Stimulated activated CD8-positive, alpha-beta memory T cell treated with anti-CD3 and anti-CD28 coated beads, Interleukin-4, amount 100 ng/mL, for 48 hours (primary cell): ENCODE measurements around the gene B9D1.

Experiments
- DNase-seq: peaks from one replicate; pipeline ENCODE4 v3.0.0-alpha.2; 2020

B9D1 gene

DNA sequence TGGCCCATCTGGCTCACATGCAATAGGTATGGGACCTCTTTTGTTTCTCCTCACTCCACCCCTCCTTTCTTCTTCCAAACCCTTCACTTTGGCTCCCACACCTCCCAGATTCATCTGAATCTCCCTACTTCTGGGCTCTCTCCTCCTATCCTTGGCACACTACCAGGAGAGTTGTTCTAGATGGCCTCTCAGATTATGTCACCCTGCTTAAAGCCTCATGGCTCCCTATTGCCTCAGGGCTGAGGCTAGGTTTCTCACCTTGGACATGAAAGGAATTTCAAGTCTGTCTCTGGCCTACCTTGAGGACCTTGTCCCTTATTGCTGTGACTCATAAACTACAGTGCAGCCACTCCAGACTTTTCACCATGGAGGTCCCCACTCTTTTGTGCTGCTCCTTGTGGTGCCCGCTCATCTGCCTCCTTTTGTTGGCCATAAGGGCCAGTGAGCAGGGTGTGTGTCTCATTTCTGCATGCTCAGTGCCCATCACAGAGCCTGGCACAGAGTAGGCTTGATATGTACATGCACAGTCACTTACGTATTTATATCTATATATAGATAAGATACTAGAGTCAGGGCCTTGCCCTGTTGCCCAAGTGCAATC is 25.5 kb upstream of the B9D1 start:
- DNase-seq: no peak

DNA sequence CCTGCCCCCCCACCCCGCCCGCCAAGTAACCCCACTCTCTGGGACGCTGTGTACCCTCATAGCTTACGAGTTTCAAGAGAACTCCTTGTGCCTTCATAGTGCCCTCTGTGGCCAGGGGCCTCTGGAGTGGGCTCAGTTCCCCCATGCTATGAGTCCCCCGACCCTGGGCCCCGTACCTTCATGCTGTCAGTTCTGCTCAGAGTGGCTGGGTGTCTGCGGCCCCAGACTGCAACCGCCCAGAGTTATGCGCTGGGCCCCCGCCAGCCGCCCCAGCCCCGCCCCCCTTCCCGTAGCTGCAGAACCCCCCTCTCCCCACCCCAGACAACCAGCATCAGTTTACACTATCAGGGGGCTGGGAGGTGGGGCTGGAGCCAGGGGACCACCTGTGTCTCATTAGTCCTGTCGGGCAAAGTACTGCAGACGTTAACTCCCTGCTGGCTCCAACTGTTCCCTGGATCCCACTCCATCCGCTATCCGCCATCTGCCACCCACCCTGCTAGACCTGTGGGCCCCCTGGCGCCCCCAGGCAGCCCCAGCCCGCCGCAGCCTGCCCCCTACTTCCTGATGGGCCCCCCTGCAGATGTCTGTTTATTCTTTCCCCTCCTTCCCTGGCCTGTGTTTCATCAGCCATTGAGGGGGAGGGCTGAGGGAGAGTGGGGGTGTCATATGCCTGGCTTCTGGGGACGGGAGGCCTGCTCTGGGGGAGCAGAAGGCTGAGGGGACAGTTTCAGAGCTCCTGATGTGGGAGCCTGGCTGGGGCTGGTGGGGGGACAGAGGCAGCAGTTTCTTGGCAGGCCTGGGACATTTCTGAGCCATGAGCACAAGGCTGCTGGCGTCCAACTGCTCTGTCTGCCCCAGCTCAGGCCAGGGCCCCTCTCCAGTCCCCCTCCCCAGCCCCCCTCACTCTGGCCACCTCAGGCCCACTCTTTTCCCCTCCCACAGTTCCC is 24.7 kb upstream of the B9D1 start, which contains the start of gene MFAP4:
MFAP4 (minus strand) TSS at position 217 of the 947 bp plus-strand sequence; CDS start at position 182, 35 bp downstream.
- peak; percentile 21 for DNase-seq

DNA sequence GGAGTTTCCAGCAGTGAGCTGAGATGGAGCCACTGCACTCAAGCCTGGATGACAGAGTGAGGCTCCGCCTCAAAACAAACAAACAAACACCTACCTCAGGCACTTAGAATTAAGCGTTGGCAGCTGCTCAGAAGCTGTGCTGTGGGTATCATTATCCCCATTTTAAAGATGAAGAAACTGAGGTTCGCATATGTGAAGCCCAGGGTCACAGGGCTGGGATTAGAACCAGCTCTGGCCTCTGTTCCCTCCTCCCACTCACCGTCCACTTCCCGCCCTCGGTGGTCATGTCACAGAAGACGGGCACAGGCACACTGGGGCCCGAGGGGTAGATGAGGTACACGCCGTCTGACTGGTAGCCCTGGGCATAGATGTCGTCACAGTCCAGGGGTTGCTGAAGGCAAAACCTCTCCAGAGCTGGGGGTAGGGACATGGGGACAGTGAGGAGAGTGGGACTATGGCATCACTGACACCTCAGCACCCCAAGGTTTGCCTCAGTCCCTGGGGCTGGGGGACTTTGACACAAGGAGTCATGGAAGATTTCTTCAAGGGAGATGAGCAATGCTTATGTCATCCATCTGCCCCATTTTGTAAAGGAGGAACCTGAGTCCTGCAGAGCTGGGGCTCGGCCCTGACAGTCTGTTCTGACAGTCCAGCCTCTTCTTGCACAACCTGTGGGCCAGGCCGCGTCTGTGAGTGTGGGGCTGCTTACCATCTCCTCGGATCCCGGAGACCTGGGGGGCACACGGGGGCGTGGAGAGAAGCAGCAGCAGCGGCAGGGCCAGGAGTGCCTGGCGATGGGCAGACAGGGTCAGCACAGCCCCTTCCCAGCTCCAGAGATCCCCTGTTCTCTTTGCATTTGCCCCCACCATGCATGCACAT is 23.8 kb upstream of the B9D1 start:
- DNase-seq: peak; percentile 24

DNA sequence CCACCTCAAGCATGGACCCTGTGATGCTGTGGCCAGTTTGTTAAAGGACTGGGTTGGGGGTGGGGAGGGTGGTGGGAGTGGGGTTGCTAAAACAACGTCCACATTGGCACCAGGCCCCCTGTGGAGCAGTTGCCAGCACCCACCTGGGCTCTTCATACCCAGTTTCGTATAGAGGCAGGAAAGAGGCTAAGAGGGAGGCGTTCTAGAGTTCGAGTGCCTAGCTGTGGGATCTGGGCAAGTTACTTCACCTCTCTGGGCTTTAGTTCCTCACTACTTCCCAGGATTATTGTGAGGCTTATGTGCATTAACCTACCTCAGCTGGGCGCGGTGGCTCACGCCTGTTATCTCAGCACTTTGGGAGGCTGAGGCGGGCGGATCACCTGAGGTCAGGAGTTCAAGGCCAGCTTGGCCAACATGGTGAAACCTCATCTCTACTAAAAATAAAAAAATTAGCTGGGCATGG is 23.0 kb upstream of the B9D1 start:
- peak; percentile 17 for DNase-seq

DNA sequence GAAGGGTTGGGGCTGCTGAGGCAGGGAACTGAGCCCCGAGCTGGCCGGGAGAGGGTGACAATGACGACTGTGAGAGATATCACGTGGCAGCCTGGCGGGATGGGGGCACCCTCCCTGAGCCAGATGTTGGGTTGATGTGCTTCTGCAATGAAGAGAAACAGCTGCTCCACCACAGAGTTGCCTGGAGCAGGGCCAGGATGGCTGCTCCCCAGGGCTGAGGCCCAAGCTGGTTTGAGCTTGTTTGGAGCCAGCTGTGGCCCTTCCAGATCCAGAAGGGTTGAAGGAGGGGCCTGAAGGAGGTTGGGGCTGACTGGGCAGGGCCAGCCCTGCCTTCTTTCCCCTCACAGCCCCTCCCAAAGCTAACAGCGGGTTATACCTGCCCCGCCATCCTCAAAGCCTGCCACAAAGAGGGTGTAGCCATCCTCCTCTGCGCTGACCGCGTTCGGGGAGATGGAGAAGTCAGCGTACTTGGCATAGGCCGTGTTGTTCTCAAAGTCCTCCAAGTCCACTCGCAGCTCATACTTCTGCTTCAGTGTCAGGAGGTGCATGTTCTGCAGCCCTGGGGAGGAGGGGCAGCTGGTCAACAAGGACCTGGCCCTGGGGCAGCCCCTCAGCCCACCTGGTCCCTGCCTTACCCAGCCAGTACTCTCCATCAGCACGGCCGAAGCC is 22.3 kb upstream of the B9D1 start:
- peak; percentile 15 for DNase-seq

DNA sequence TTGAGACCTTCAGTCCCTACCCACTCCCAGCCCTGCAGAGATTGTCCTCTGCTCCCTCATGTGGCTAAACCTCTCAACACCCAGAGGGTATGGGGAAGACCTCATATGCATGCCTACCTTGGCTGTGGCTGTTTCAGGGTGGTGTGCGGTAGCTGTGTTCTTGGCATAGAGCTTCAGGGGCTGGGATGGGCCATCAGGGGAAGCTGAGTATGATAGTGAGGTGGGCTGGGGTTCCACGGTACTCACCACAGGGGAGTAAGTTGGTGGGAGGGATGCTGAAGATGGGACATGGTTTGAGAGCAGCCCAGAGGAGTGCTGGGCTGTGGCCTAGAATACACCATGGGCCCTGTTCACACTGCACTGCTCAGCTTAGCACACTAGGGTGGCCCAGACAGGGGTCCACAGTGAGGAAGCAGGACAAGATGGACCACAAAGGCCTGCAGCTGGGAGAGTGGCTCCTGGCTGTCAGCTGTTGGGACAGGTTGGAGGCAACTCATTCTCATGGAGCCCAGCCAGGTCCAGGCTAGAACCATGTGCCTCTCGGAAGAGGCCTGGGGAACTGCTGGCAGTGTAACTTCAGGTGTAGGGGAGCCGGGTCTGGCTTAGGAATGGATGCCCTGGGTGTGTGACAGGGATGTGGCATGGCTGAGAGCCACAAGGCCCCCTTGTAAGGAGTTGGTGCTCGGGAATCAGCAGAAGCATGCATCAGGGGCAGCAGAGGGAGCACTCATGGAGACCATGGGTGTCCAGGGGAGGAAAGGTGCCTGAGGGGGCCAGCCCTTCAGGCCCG is 21.4 kb upstream of the B9D1 start:
- DNase-seq: peak; percentile 17

DNA sequence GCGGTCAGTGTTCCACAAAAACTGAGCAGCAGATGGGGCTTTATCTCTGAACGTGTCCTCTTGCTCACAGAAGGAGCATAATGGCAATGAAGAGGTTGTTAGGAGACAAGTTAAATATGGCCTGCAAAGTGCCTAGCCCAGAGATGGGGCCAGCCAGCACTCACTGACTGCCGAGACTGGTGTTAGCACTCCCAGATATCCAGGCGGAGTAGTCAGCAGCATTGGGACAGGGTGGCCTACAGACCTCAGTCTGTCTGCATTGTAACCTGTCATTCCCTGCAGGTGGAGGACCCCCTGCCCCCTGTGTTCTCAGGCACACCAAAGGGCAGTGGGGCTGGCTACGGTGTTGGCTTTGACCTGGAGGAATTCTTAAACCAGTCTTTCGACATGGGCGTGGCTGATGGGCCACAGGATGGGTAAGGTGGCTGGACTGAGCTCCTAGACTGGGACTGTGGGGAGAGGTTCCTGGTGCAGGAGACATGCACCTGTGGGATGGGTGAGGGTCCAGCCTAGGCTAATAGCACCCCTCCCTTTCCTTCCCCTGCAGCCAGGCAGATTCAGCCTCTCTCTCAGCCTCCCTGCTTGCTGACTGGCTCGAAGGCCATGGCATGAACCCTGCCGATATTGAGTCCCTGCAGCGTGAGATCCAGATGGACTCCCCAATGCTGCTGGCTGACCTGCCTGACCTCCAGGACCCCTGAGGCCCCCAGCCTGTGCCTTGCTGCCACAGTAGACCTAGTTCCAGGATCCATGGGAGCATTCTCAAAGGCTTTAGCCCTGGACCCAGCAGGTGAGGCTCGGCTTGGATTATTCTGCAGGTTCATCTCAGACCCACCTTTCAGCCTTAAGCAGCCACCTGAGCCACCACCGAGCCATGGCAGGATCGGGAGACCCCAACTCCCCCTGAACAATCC is 20.3 kb upstream of the B9D1 start:
- peak; percentile 19 for DNase-seq

DNA sequence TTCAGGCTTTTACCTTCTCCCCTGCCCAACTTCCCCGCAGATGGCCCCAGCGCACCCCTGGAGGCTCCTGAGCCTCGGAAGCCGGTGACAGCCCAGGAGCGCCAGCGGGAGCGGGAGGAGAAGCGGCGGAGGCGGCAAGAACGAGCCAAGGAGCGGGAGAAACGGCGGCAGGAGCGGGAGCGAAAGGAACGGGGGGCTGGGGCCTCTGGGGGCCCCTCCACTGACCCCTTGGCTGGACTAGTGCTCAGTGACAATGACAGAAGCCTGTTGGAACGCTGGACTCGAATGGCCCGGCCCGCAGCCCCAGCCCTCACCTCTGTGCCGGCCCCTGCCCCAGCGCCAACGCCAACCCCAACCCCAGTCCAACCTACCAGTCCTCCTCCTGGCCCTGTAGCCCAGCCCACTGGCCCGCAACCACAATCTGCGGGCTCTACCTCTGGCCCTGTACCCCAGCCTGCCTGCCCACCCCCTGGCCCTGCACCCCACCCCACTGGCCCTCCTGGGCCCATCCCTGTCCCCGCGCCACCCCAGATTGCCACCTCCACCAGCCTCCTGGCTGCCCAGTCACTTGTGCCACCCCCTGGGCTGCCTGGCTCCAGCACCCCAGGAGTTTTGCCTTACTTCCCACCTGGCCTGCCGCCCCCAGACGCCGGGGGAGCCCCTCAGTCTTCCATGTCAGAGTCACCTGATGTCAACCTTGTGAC is 19.4 kb upstream of the B9D1 start:
- peak; percentile 10 for DNase-seq

DNA sequence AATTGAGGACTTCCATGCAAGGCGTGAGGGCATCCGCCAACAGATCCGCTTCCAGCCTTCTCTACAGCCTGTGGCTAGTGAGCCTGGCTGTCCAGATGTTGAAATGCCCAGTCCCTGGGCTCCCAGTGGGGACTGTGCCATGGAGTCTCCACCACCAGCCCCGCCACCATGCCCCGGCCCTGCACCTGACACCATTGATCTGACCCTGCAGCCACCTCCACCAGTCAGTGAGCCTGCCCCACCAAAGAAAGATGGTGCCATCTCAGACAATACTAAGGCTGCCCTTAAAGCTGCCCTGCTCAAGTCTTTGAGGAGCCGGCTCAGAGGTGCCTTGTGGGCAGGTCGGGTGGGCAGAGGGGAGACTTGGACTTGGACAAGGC is 18.8 kb upstream of the B9D1 start:
- DNase-seq: no peak

DNA sequence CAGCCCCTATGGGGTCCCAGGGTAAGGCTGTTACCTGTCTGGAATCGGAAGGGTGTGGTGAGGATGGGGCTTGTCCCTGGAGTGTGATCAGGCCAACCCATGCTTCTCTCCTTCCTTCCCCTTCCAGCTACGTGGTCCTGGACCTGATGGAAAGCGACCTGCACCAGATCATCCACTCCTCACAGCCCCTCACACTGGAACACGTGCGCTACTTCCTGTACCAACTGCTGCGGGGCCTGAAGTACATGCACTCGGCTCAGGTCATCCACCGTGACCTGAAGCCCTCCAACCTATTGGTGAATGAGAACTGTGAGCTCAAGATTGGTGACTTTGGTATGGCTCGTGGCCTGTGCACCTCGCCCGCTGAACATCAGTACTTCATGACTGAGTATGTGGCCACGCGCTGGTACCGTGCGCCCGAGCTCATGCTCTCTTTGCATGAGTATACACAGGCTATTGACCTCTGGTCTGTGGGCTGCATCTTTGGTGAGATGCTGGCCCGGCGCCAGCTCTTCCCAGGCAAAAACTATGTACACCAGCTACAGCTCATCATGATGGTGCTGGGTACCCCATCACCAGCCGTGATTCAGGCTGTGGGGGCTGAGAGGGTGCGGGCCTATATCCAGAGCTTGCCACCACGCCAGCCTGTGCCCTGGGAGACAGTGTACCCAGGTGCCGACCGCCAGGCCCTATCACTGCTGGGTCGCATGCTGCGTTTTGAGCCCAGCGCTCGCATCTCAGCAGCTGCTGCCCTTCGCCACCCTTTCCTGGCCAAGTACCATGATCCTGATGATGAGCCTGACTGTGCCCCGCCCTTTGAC is 18.2 kb upstream of the B9D1 start:
- peak; percentile 19 for DNase-seq

DNA sequence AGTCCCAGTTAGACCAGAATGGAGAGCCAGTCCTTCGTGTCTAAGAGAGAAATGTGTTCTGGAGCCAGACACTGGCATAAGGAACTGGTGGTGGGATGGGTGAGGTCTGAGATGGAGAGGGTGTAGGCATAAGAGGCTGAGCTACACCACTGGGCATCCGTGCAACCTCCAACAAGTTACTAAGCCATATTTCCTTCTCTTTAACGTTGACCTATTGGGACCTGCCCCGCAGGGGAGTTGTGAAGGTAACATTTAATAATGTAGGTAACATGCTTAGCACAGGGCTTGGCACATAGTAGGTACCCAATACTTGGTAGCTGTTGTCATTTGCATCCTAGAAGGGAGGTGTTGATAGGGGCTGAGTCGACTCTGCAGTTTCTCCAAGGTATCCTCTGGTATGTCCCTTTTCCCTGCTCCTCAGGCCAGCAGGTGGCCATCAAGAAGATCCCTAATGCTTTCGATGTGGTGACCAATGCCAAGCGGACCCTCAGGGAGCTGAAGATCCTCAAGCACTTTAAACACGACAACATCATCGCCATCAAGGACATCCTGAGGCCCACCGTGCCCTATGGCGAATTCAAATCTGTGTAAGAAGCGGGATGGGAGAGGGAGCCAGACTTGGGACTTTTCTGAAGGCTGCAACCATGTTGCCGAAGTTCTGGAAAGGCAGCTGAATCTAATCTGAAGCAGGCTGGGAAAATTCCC is 17.0 kb upstream of the B9D1 start:
- peak; percentile 22 for DNase-seq

DNA sequence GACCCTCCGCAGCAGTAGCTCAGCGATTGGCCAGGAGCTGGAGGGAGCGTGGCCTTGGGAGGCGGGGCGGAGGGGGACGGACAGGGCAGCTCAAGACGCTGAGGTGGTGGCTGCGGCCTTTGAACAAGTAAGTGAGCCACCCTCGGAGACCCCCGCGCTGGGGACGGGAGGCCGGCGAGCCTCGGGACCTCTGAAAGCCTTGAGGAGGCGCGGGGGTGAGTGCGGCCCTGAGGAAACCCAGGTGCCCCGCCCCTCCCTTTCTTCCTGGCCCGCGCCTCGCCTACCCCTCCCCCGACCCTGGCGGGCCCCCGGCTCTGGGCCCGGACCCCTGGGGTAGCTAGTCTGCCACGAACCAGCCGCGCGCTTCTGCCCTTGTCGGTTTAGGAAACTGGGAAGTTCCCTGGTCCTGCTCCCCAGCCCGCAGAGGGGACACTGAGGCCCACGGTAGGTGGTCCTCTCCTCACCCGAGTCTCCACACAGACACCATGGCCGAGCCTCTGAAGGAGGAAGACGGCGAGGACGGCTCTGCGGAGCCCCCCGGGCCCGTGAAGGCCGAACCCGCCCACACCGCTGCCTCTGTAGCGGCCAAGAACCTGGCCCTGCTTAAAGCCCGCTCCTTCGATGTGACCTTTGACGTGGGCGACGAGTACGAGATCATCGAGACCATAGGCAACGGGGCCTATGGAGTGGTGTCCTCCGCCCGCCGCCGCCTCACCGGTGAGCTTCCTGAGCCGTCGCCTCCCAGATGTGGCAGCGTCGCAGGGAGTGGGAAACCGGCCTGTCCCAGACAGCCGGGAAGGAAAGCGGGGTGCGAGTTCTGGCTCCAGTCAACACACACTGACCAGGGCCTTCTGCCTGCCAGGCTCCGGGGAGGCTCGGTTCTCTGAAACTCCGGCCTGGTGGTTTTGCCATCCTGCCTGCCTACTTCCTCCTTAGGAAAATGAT is 16.2 kb upstream of the B9D1 start, which contains the start of gene MAPK7:
MAPK7 (plus strand) TSS at position 83 of the 945 bp plus-strand sequence; CDS start at position 486, 403 bp downstream.
- DNase-seq: no peak

DNA sequence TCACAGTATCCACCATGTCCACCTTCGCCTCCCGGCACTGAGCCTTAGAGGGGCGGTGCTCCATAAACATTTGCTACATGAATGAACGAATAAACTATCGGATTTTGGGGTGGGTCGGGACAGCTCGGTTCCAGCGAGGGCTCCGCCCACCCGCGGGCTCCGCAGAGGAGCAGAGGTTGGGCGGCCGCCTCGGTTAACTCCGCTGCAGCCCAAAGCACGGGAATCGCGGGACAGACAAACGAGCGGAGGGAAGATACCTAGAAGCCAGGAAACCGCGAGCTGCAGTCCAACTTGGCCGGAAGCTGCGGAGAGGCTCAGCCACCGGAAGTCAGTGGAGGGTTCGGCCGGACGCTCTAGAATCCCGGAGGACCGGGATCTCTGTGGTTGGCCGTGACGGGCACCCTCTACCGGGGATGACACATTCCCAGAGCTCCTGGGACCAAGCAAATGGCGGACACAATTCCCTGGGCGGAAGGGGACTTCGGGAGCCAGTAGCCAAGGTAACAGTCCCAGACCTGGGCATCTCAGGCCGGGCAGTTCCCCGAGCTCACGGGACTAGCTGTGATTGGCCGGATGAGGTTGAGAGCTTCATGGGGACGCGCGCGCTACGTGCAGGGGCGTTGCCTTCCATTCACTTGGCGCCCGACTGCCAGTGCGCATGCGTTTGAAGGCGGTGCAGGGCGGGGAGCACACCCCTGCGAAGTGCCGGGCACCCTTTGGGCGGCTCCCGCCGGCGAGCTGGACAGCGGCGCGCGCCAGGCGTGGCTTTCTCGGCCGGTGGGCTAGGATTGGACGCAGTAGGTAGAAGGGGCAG is 15.3 kb upstream of the B9D1 start:
- peak; percentile 95 for DNase-seq

DNA sequence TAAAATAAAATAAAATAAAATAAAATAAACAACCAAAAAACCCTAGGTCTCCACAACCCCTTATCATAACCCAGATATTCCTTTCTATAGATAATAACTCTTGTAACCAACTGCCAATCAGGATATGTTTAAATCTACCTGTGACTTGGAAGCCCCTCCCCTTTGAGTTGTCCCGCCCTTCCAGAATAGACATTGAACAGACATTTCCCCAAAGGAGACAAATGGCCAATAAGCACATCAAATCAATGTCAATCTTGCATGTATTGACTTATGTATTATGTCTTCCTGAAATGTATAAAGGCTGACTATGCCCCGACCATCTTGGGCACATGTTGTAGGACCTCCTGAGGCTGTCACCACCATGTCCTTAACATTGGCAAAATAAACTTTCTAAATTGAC is 14.3 kb upstream of the B9D1 start:
- peak; percentile 22 for DNase-seq

DNA sequence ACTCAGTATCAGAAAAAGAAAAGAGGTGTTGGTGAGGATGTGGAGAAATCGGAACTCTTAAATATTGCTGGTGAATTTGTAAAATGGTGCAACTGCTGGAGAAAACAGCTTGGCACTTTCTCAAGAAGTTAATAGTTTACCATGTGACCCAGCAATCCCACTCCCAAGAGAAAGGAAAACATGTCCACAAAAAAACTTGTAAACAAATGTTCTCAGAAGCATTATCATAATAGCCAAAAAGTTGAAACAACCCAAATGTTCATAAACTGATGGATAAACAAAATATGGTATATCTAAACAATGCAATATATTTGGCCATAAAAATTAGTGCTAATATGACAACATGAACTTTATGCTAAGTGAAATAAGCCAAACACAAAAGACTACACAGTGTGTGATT is 13.2 kb upstream of the B9D1 start:
- no peak for DNase-seq

DNA sequence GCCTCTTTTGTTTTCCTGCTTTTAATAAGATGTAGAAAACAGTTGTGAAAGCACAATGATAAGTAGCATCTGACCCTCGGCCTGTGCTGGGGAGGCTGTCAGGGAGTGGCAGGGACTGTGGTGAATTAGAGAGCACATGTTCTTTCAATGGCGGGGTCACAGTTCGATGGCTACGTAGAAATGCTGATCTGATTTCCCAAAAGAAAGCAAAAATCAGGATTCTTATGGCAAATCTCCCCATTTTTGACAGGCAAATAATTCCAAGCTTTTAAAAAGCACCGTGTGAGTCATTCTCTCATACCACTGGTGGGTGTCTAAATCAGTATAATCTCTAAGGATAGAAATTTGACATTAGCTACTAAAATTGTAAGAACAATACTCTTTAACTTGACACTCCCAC is 11.6 kb upstream of the B9D1 start:
- DNase-seq: peak; percentile 20
